GM12872 (cell line): ENCODE data around the gene HAPSTR1.

Source experiments
- CTCF ChIP-seq: IDR thresholded peaks from 3 replicates; pipeline ENCODE4 v1.5.1; 2011; ENCODE audit warnings: low read depth, mild to moderate bottlenecking, low read length, moderate library complexity; ENCODE audit not compliant: insufficient read depth

HAPSTR1 gene

GRCh38 chr16:9126609-9127008 lies 35.2 kb downstream of the HAPSTR1 start:
- no peak for TF ChIP-seq CTCF

- TF ChIP-seq CTCF: no peak
These were observed 37.2 kb downstream of the HAPSTR1 start for GRCh38 chr16:9128346-9129342.

GRCh38 chr16:9134306-9134705 lies 42.9 kb downstream of the HAPSTR1 start:
- TF ChIP-seq CTCF: no peak

GRCh38 chr16:9134739-9135138 lies 43.3 kb downstream of the HAPSTR1 start:
- peak; percentile 88 for TF ChIP-seq CTCF

- no peak for TF ChIP-seq CTCF
These were observed 44.4 kb downstream of the HAPSTR1 start for GRCh38 chr16:9135797-9136196.

GRCh38 chr16:9136596-9136995 lies 45.2 kb downstream of the HAPSTR1 start:
- TF ChIP-seq CTCF: no peak

- TF ChIP-seq CTCF: no peak
These were observed 46.7 kb downstream of the HAPSTR1 start for GRCh38 chr16:9138021-9138680.
